Neural progenitor cell (in vitro differentiated cells): Measurements from ENCODE around the gene TSPAN17. TPM values are rescaled to one million over a fixed set of nuclear protein-coding genes. Genes with fewer than 3 reads are reported as not detected.
"Not testable (repeated sequence)": the region's sequence is repeated elsewhere in the genome, so short reads cannot be mapped to it uniquely, and the experiment has no call there.

Experiments
- DNase-seq: peaks from one replicate; pipeline ENCODE4 v3.0.0-alpha.2; 2016; ENCODE audit warnings: low spot score
- H2AFZ ChIP-seq: fragments of 200-600 bp; sonication (generic); replicated peaks from 2 replicates; pipeline ENCODE4 v1.6.1; 2016; ENCODE audit warnings: antibody characterized with exemption
- H3F3A ChIP-seq: fragments of 200-600 bp; sonication (generic); 2 replicates; pipeline ENCODE4 v1.6.1; 2016; ENCODE audit warnings: antibody characterized with exemption, low read depth
- H3K27ac ChIP-seq: fragments of 200-600 bp; sonication (generic); 2 replicates; pipeline ENCODE4 v1.5.1; 2016; ENCODE audit warnings: mild to moderate bottlenecking
- H3K27me3 ChIP-seq: fragments of 200-600 bp; sonication (generic); 2 replicates; pipeline ENCODE4 v1.6.1; 2016; ENCODE audit warnings: mild to moderate bottlenecking, moderate library complexity
- H3K36me3 ChIP-seq: fragments of 200-600 bp; sonication (generic); 2 replicates; pipeline ENCODE4 v1.5.1; 2016
- H3K4me1 ChIP-seq: fragments of 200-600 bp; sonication (generic); 2 replicates; pipeline ENCODE4 v1.6.1; 2016; ENCODE audit warnings: mixed run types
- H3K4me2 ChIP-seq: fragments of 200-600 bp; sonication (generic); 2 replicates; pipeline ENCODE4 v1.6.1; 2016
- H3K4me3 ChIP-seq: fragments of 200-600 bp; sonication (generic); 2 replicates; pipeline ENCODE4 v1.5.1; 2016
- H3K79me2 ChIP-seq: fragments of 200-600 bp; sonication (generic); 2 replicates; pipeline ENCODE4 v1.6.1; 2016; ENCODE audit warnings: low read depth
- H3K9ac ChIP-seq: fragments of 200-600 bp; sonication (generic); 2 replicates; pipeline ENCODE4 v1.6.1; 2016
- H3K9me3 ChIP-seq: fragments of 200-600 bp; sonication (generic); 2 replicates; pipeline ENCODE4 v1.5.1; 2016; ENCODE audit warnings: low read depth
- H4K20me1 ChIP-seq: fragments of 200-600 bp; sonication (generic); 2 replicates; pipeline ENCODE4 v1.6.1; 2016; ENCODE audit warnings: low read depth
- H3K27ac Mint-ChIP-seq: 3 replicates; pipeline ENCODE4 v1.8.0; 2021; ENCODE audit warnings: mixed read lengths
- H3K27me3 Mint-ChIP-seq: 2 replicates; pipeline ENCODE4 v1.8.0; 2022; ENCODE audit warnings: low read depth, mild to moderate bottlenecking, inconsistent platforms, moderate library complexity, mixed read lengths; ENCODE audit not compliant: insufficient read depth
- H3K36me3 Mint-ChIP-seq: 3 replicates; pipeline ENCODE4 v1.8.0; 2021; ENCODE audit warnings: mixed read lengths
- H3K4me1 Mint-ChIP-seq: 3 replicates; pipeline ENCODE4 v1.8.0; 2021; ENCODE audit warnings: mixed read lengths
- H3K4me3 Mint-ChIP-seq: 3 replicates; pipeline ENCODE4 v1.8.0; 2021; ENCODE audit warnings: mild to moderate bottlenecking, moderate library complexity, mixed read lengths
- H3K9me3 Mint-ChIP-seq: 3 replicates; pipeline ENCODE4 v1.8.0; 2020; ENCODE audit warnings: mixed read lengths
- CTCF ChIP-seq: fragments of 200-600 bp; sonication (generic); IDR thresholded peaks from 2 replicates; pipeline ENCODE4 v1.5.1; 2017; ENCODE audit warnings: antibody characterized with exemption, mild to moderate bottlenecking
- EZH2 ChIP-seq: fragments of 200-600 bp; sonication (generic); IDR thresholded peaks from 2 replicates; pipeline ENCODE4 v1.6.1; 2017; ENCODE audit warnings: antibody characterized with exemption, mild to moderate bottlenecking, moderate library complexity
- EZH2phosphoT487 ChIP-seq: fragments of 200-600 bp; sonication (generic); IDR thresholded peaks from 2 replicates; pipeline ENCODE4 v1.6.1; 2017; ENCODE audit warnings: antibody characterized with exemption
- total RNA-seq: library from RNA; depleted of rRNA; stranded (reverse); fragments of >200 nt; gene quantifications from 2 replicates; pipeline ENCODE4 v1.2.3, GENCODE V29; 2015; ENCODE audit warnings: low replicate concordance

The TSPAN17 gene
- total RNA-seq: 25.9 and 51.7 TPM in 2 replicates

- Mint-ChIP-seq H3K36me3 (no peaks in the 10 kb centered on the region), H3K27me3 (peaks cover 22% of the 10 kb centered on the region), H3K4me1 (peaks cover 37% of the 10 kb centered on the region), H3K27ac (peak within 1 kb of the TSS; percentile 96), H3K4me3 (peak within 1 kb of the TSS; percentile 90), H3K9me3 (no peaks in the 10 kb centered on the region)
- H3F3A ChIP-seq: peaks cover 22% of the 10 kb centered on the region
- H2AFZ ChIP-seq: peak within 1 kb of the TSS; percentile 78
- peak within 1 kb of the TSS; percentile 88 for H3K4me3 ChIP-seq
- no peaks in the 10 kb centered on the region for H3K27me3 ChIP-seq
- H3K79me2 ChIP-seq: peaks cover 30% of the 10 kb centered on the region
- no peak within 1 kb of the TSS for H3K27ac ChIP-seq
- DNase-seq: peak; percentile 100
- H3K36me3 ChIP-seq: no peaks in the 10 kb centered on the region
- peak within 1 kb of the TSS; percentile 54 for H3K9ac ChIP-seq
- H3K4me2 ChIP-seq: peak within 1 kb of the TSS; percentile 78
- H3K4me1 ChIP-seq: peaks cover 34% of the 10 kb centered on the region
- peaks cover 24% of the 10 kb centered on the region for H4K20me1 ChIP-seq
- TF ChIP-seq EZH2phosphoT487: no peak
- TF ChIP-seq EZH2: peak; percentile 32
- TF ChIP-seq CTCF: peak; percentile 38
- H3K9me3 ChIP-seq: no peaks in the 10 kb centered on the region
Observed at GRCh38 chr5:176647030-176647842, at the start of gene TSPAN17. TSPAN17 (plus strand) TSS chr5:176647484; CDS start chr5:176647616, 132 bp downstream.

GRCh38 chr5:176599749-176600430 is 47.4 kb upstream of the TSPAN17 start:
- Mint-ChIP-seq H3K27ac (peak overlapping the region; percentile 79), H3K4me1 (peaks cover 26% of the 10 kb centered on the region)
- H3K36me3 ChIP-seq, H3K9me3 Mint-ChIP-seq, H3K27ac ChIP-seq, DNase-seq, H3K4me2 ChIP-seq, H3K4me3 Mint-ChIP-seq, H3F3A ChIP-seq, H3K27me3 Mint-ChIP-seq, H3K36me3 Mint-ChIP-seq, H3K9ac ChIP-seq, H3K79me2 ChIP-seq, H3K4me3 ChIP-seq, H2AFZ ChIP-seq, H3K4me1 ChIP-seq, H3K9me3 ChIP-seq, H4K20me1 ChIP-seq: not testable (repeated sequence)
- H3K27me3 ChIP-seq: peaks cover 24% of the 10 kb centered on the region

- peaks cover 15% of the 10 kb centered on the region for H3K27me3 ChIP-seq
- no peak for DNase-seq
- no peaks in the 10 kb centered on the region for H3K9me3 ChIP-seq
- Mint-ChIP-seq H3K4me1 (peaks cover 31% of the 10 kb centered on the region), H3K4me3 (no peak overlapping the region), H3K27ac (peak overlapping the region; percentile 3), H3K27me3 (peaks cover 2% of the 10 kb centered on the region), H3K36me3 (peaks cover 7% of the 10 kb centered on the region), H3K9me3 (no peaks in the 10 kb centered on the region)
- H3K9ac ChIP-seq: no peak overlapping the region
- no peak overlapping the region for H2AFZ ChIP-seq
- no peak overlapping the region for H3K27ac ChIP-seq
- H3K79me2 ChIP-seq: no peaks in the 10 kb centered on the region
- no peak for TF ChIP-seq CTCF
- TF ChIP-seq EZH2phosphoT487: no peak
- TF ChIP-seq EZH2: no peak
- H3K4me3 ChIP-seq: no peak overlapping the region
- peaks cover 5% of the 10 kb centered on the region for H3K4me1 ChIP-seq
- no peaks in the 10 kb centered on the region for H3K36me3 ChIP-seq
- no peak overlapping the region for H3K4me2 ChIP-seq
- peaks cover 3% of the 10 kb centered on the region for H4K20me1 ChIP-seq
- peaks cover 4% of the 10 kb centered on the region for H3F3A ChIP-seq
Observed at GRCh38 chr5:176601901-176602482, 45.3 kb upstream of the TSPAN17 start.
